Fibroblast of mammary gland (primary cell): ENCODE measurements around the gene KRTAP1-5.

Source experiments
- DNase-seq: peaks from one replicate; pipeline ENCODE4 v3.0.0-alpha.2; 2010; ENCODE audit warnings: low read depth
- H3K4me3 ChIP-seq: 2 replicates; pipeline ENCODE4 v1.5.1; 2011; ENCODE audit warnings: low read depth, mild to moderate bottlenecking, low read length, moderate library complexity; ENCODE audit not compliant: control insufficient read depth
- CTCF ChIP-seq: conservative IDR thresholded peaks from 2 replicates; pipeline ENCODE4 v1.5.1; 2011; ENCODE audit warnings: low read depth, low read length, inconsistent platforms; ENCODE audit not compliant: control insufficient read depth, insufficient read depth

The KRTAP1-5 gene

GRCh38 chr17:40986920-40987319 lies 40.1 kb downstream of the KRTAP1-5 start:
- no peak for TF ChIP-seq CTCF
- H3K4me3 ChIP-seq, result no peak overlapping the region
- DNase-seq, result no peak

- no peak for DNase-seq
- no peak for TF ChIP-seq CTCF
Measured at GRCh38 chr17:40984226-40984625, 42.8 kb downstream of the KRTAP1-5 start, which contains the start of gene KRT40. Gene KRT40, minus strand, starts transcription at chr17:40984326. Its CDS starts 53 bp downstream, at chr17:40984273.

GRCh38 chr17:40981115-40981514 lies 45.9 kb downstream of the KRTAP1-5 start:
- H3K4me3 ChIP-seq, result no peak overlapping the region
- DNase-seq, result no peak
- TF ChIP-seq CTCF, result no peak

More at GRCh38 chr17:40984226-40984625, 42.8 kb downstream of the KRTAP1-5 start, which contains the start of gene KRT40:
- H3K4me3 ChIP-seq, result no peak within 1 kb of the TSS

GRCh38 chr17:40980596-40980995 lies 46.4 kb downstream of the KRTAP1-5 start:
- no peak for TF ChIP-seq CTCF
- DNase-seq, result peak; percentile 41
- H3K4me3 ChIP-seq, result no peak overlapping the region

- TF ChIP-seq CTCF, result no peak
- H3K4me3 ChIP-seq, result no peak overlapping the region
- DNase-seq, result no peak
Measured at GRCh38 chr17:40980117-40980516, 46.9 kb downstream of the KRTAP1-5 start.

GRCh38 chr17:40978575-40979151 lies 48.3 kb downstream of the KRTAP1-5 start:
- TF ChIP-seq CTCF, result no peak
- DNase-seq, result no peak

More at GRCh38 chr17:40978575-40979151, 48.3 kb downstream of the KRTAP1-5 start:
- no peak overlapping the region for H3K4me3 ChIP-seq
